HUDEP-2 (cell line): ENCODE measurements around the gene UBE3B.

Experiments
- DNase-seq, 76 experiments: peaks; one replicate each; lab custom pipeline; 2025; ENCODE audit not compliant: unreplicated experiment in 76 of 76; lab: John Stamatoyannopoulos, UW

Gene UBE3B

GRCh38 chr12:109547286-109547685 is 69.9 kb downstream of the UBE3B start:
- DNase-seq, result no peak

DNA sequence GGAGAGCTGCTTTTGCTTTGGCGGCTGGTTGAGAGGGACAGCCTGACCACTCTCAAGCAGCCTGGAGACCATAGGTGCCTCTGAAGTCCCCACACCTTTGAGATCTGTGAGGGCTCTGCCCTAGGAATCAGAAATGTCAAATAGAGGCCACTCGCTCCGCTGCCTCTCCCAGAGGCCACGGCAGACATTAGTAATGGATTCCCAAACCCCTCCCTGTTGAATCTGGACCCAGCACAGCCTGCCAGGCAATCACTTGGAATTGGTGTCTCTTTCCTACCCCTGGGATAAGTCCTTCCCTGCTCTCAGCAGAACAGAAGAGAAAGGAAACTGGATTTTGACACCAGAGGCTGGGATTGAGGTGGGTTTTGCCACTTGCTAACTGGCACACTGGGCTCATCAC is 70.8 kb downstream of the UBE3B start:
- DNase-seq, result no peak

DNA sequence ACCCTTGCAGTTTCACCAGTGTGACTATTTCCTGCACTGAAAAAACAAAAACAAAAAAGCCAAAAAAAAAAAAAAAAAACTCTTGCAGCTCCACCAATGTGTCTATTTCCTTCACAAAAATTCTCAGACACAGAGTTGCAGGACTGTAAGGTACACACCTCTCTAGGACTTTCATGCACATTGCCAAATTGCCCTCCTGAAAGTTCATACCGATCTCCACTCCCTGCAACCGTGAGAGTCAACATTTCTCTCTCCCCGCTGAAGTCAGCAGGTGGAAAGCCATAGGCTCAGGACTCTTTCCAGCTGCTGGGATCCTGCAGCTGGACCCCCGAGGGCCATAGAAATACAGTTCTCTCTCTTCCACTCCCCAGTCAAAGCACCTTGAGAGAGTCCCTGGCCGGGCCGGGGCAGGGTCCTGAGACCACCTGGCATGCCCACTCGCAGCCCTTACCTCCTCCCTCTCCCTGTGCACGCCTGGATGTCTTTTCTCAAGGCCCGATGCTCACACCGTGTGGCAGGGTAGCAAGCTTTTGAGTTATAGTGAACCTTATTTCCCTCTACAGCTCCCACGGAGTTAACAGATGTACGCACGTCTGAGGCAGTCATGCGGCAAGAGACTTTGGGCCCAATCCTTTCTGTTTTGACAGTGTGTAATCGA is 72.3 kb downstream of the UBE3B start:
- no peak for DNase-seq

GRCh38 chr12:109550281-109550680 is 72.8 kb downstream of the UBE3B start:
- no peak for DNase-seq

GRCh38 chr12:109551108-109551507 is 73.7 kb downstream of the UBE3B start:
- no peak for DNase-seq

- DNase-seq, result no peak
These were observed 75.5 kb downstream of the UBE3B start for GRCh38 chr12:109552971-109553370.

GRCh38 chr12:109553483-109553882 is 76.0 kb downstream of the UBE3B start:
- DNase-seq, result no peak

- DNase-seq, result no peak
These were observed 76.6 kb downstream of the UBE3B start for GRCh38 chr12:109553906-109554500.

GRCh38 chr12:109554761-109555160 is 77.3 kb downstream of the UBE3B start:
- no peak for DNase-seq

GRCh38 chr12:109555431-109556315 is 78.2 kb downstream of the UBE3B start:
- no peak for DNase-seq

DNA sequence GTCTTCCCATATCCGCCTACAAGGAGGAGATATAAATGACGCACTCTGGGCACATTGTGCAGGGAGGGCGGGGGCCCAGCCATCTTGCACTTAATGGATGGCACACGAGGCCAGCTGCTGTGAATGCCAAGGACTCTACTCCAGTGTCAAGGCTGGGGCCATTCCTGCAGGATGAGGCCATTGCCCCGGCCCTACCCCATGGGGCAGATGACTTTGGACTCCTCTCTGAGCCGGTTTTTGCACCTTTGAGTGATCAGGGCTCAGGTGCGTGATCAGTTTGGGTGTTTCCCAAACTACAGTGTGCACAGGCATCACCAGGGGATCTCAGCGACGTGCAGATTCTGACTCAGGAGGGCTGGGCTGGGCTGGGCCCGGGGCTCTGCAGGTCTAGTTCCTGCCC is 79.8 kb downstream of the UBE3B start:
- DNase-seq, result no peak

- no peak for DNase-seq
These were observed 80.4 kb downstream of the UBE3B start for GRCh38 chr12:109557805-109558204.

DNA sequence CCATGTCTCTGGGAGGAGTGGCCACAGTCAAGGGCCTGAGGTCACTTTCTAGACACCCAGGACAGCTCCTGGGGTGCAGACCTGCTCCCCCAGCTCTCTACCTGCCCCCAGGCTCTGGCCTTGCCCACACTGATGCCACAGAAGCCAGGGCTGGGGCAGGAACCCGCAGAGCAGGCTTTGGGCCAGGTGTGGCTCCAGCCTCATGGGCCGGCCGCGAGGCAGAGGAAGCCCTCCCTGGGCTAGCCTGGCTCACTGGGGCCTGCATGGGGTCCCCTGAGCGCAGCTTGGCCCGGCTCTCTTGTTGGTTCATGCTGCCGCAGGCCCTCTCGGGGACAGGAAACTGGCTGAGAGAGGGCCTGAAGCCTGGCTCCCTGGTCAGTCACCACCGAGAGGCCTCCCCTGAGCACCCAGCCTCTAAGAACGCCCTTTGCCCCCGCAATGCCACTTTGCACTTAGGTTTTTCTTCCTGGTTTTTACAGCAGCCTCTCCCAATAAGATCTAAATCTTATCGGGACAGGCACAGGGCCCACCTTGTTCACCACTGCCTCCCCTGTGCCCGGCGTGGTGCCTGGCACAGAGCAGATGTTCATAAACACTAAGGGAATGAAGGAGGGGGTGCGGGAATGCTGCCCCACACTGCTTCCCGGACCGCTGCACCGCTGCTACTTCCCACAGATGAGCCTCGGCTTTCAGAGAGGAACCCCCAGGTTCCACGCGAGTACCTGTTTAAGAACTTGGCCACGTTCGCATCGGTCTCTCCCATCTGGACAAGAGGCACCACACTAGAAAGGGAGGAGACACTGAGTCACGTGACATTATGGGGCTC is 81.2 kb downstream of the UBE3B start:
- DNase-seq, result no peak

GRCh38 chr12:109559200-109559505 is 81.7 kb downstream of the UBE3B start:
- DNase-seq, result no peak

DNA sequence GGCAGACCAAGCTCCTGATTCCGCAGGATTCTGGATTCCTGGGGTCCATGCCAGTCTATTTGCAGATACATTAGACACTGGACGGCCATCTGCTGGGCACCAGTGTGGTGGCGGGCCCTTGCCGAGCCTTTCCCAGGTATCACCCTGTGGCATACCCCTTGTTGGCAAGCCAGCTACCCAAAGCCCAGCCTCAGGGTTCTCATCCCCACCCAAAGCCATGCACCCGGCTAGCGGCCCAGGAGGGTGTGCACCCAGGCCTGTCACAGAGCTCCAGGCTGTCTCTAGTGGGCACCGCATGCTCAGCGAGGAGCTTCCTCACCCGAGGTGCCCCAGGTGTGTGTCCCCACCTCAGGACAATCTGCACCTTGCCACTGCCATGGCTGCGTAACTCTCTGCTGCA is 82.2 kb downstream of the UBE3B start:
- no peak for DNase-seq

DNA sequence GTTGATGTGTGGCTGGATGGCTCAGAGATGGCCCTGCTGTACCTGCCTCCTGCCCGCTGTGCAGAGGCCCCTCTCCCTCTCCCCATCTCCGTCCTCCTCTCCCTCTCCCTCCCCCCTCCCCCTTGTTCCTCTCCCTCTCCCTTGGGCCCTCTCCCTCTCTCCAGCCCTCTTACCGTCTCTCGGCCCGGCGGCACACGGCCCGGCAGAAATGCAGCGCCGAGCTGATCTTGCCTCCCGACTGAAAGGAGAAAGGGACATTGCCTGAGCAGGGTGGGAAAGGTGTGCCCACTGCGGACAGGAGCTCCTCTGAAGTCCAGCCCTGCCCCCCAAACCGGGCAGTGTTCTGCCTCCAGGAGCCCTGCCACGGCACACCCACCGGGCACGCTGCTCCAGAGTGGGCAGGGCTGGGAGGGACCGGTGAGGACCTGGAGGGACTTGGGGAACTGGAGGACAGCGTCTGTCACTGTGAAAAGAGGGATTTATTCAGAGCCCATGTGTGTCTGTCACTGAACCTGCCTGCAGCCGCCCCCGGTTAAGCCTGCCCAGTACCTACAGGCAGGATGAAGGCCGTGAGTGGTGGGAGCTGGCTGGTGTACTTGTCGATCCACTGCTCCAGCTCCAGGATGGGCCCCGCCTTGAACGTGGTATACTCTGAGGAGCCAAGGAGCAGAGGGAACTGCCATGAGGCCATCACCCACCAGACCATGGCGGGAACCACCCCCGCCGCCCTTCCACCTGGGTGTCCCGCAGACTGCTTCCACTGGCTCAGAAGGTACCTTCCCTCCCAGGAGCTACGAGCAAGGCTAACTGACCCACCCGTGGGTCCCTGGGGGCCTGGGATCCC is 83.7 kb downstream of the UBE3B start:
- no peak for DNase-seq

GRCh38 chr12:109561711-109562030 is 84.2 kb downstream of the UBE3B start:
- no peak for DNase-seq

DNA sequence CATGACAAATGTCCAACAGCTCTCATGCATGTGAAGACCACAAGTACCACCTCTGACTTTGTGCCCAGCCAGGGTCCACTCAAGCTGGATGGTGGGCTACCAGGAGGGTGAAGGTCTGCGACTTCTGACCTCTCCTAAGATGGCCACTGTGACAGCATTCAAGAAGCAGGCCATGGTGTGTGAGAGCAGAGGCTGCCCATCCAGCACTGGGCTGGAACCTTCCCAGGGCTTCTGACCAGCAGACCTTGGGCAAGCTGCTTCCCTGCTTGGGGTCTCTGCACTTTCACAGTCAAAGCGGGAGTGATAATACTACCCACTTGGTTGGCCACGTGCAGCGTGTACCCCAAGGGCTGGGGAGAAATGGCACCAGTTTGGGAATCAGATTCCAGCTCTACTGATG is 85.4 kb downstream of the UBE3B start:
- no peak for DNase-seq

DNA sequence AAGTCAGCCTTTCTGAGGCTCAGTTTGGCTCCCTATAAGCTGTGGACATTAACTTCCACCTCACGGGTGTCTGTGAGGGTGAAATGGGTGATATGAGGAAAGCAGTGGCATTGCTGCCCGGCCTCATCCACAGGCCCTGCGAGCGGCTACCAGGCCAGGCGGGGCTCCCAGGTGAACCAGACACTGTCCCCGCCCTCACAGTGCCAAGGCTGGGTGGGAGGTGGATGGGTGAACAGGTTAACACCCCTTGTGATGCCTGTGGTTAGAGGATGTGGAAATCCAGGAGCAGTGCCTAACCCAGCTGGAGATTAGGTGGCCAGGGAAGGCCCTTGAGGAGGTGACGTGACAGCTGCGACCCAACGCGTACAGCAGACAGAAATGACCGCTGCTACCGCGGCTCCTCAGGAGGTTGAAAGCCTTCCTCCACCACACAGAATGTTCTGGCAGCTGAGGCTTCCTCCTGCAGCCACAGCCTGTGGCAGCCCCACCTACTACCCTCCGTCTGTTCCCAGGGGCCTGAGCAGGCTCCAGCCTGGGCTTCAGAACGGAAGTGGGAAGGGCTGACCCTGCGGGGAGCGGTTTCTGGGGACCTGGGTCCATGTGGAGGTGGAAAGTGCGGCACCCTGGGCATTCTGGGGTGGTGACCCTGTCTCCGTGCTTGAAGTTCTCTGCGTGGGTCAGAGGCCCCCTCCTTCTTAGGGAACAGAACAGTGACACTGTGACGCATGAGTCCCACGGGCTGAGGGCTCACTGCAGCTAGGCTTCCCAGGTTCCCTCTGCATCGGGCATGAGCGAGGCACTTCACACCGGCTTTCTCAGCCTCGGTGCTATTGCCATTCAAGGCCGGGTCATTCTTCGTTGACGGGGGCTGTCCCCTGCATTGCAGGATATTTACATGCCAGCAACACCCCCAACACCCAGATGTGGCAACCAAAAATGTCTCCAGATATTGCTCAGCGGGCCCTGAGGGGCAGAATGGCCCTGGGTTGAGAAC is 86.2 kb downstream of the UBE3B start:
- DNase-seq, result no peak
